Inferior parietal cortex (tissue), 1 donor: ENCODE measurements around the gene WDR26.
"Not testable (repeated sequence)": the region's sequence is repeated elsewhere in the genome, so short reads cannot be mapped to it uniquely, and the experiment has no call there.

ENCODE experiments used
- DNase-seq: peaks from one replicate; pipeline ENCODE4 v3.0.0-alpha.2; 2016; ENCODE audit errors: extremely low spot score

WDR26 gene

DNA sequence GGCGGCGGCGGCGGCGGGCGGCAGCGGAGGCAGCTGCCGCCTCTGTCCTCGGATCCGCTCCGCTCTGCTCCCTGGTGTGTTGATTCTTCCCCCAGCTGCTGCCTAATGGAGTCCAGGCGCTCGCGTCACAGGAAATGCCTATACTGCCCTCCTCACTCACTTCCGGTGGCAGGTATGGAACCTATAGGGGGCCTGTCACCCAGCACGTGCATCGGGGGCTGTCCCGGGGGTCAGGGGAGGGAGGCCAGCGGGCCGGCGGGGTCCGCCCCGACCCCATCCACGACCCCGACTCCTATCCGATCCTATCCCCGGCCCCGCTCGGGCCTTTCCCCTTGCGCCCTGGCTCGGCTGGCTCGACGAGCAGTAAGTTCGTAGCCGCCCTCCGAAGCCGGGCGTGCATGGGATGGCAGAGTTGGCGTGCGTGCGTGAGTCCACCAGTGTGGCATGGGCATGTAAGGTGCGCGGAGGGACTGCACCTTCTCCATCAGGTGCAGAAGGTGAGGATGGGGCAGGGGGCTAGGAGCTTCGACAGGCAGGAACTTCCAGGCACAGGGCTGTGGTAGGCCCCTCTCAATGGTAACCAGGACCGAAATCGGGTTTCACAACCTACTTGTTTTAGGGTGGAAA, at the start of gene WDR26:
TSS of gene WDR26 (minus strand) at position 107 of the 627 bp plus-strand sequence.
- peak; percentile 93 for DNase-seq

GRCh38 chr1:224483206-224483605, 48.6 kb upstream of the WDR26 start:
- not testable (repeated sequence) for DNase-seq

DNA sequence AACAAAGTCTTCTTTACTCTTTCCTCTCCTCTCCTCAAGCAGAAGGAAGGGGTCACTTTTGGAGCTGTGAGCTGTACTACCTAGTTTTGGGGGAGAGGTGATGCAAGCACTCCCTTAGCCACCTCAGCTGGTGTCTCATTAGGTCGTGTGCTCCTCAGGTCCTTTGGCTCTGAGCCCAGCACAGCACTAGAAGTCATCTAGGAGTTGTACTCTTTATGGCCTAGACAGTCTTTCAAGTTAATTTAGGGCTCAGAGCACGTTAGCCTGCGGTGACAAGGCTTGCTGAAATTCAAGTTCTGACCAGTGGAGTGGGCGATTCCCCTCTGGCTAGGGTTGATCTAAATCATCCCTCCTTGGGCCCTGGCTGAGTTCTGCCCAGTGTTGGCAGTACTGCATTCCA, 48.0 kb upstream of the WDR26 start:
- no peak for DNase-seq

GRCh38 chr1:224481601-224482000, 47.0 kb upstream of the WDR26 start:
- no peak for DNase-seq

- DNase-seq: not testable (repeated sequence)
Observed at GRCh38 chr1:224480888-224481459, 46.4 kb upstream of the WDR26 start.

DNA sequence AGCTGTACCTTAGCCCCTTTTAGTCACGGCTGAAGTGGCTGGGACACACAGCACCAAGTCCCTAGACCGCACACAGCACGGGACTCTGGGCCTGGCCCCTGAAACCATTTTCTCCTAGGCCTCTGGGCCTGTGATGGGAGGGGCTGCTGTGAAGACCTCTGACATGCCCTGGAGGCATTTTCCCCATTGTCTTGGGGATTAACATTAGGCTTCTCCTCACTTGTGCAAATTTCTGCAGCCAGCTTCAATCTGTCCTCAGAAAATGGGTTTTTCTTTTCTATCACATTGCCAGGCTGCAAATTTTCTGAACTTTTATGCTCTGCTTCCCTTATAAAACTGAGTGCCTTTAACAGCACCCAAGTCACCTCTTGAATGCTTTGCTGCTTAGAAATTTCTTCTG, 45.6 kb upstream of the WDR26 start:
- not testable (repeated sequence) for DNase-seq

DNA sequence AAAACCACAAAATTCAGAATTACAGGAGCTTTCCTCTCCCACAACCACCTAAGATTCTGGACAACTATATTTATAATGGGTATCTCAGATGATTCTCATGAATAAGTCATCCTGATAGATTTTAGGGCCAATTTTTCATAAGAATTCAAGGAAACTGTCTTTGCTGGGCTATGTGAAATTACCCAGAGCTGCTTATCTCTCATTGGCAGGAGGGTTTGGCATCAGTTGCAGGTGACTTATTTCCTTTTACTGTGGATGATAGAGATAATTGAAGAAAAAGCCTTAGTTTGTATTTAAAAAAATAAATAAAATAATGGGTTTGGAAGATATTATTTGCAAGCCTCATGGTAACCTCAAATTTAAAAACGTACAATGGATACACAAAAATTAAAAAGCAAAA, 38.2 kb upstream of the WDR26 start:
- DNase-seq: no peak

- DNase-seq: no peak
Observed at GRCh38 chr1:224466154-224466553, 31.6 kb upstream of the WDR26 start.

GRCh38 chr1:224459966-224460365, 25.4 kb upstream of the WDR26 start:
- DNase-seq: no peak

DNA sequence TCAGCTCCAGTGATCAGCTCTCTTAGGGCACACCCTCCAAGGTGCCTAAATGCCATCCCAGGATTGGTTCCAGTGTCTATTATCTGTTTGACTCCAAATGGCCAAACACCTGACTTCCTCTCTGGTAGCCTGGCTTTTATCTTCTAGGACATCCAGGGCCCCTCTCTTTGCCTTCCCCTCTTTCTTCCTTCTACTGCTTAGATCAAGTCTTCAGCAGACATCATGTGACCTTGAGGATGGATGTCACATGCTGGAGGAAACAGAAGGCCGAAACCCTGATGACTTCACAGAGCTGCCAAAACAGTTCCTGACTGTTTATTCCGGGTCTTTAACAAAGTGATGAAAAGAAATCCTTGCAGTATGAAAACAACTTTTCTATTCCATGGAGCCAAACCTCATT, 24.4 kb upstream of the WDR26 start:
- peak; percentile 56 for DNase-seq

DNA sequence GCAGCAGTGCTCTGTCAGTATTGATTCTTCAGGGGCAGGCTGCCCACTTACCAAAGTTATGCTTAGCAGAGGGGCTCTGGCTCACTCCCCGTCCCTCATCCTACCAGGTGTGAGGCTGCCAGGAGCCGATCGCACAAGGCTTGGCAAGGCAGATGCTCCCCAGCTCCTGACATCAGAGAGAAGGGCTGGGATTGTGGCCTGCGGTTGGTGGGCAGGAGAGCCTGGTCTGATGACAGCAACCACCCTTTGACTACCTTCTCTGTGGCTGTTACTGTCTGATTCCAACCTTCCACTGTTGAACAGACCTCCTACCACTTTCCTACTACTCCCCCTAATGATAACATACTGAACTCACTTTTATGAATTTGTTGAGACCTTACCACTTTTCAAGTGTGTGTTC, 23.7 kb upstream of the WDR26 start:
- no peak for DNase-seq

DNA sequence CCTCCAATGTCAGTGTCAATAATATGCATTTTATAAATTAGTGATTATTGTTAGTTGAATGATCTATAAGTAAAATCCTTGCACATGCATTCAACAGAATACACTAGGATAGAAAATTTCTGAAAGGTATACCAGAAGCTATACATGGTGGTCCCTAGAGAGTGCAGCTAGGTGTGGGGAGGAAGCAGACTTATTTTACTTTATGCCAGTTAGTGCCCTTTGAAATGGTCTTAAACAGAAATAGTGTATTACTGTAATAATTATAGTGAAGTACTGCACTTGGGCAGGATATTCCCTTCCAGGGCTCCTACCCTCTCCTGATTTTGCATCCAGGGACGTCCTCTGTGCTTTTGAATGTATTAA, 23.2 kb upstream of the WDR26 start:
- no peak for DNase-seq

DNA sequence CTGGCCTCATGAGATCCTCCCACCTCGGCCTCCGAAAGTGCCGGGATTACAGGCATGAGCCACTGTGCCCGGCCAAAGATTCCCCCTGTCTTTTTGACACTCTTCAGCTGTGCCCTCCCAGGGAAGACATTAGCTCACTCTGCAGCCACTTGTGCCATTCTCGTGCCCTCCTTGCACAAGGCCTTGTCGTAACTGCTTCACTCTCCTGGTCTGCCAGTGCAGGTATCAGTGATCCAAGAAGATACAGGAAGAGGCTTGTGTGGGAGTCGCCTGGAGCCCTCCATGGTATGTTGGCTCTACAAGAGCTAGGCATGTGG, 22.0 kb upstream of the WDR26 start:
- no peak for DNase-seq

DNA sequence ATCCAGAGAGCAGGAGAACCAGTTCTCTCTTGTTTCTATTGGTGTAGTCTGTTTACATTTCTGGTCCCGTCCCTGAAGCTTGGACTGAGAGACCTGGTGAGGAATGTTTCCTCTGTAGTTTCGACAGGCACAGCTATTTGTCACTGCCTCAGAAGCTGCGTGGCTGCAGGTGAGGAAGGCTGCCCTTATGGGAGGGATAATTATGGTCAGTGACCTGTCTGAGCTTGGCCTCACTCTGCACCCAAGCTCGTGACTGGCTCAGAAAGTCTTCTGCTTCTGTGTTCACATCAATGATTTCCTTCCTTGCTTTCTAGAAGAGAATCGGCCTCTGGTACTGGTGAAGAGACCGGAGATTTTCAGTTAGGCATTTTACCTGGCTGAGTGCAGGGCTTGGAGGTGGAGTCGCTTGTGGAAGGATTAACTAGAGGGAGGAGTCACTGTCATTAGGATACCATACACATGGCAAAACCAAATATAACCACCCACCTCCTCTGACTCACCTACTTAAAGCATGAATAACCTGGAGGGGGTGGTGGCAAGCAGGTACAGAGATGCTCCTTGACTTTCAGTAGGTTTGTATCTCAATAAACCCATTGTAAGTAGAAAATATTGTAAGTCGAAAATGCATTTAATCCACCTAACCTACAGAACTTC, 19.9 kb upstream of the WDR26 start:
- no peak for DNase-seq

DNA sequence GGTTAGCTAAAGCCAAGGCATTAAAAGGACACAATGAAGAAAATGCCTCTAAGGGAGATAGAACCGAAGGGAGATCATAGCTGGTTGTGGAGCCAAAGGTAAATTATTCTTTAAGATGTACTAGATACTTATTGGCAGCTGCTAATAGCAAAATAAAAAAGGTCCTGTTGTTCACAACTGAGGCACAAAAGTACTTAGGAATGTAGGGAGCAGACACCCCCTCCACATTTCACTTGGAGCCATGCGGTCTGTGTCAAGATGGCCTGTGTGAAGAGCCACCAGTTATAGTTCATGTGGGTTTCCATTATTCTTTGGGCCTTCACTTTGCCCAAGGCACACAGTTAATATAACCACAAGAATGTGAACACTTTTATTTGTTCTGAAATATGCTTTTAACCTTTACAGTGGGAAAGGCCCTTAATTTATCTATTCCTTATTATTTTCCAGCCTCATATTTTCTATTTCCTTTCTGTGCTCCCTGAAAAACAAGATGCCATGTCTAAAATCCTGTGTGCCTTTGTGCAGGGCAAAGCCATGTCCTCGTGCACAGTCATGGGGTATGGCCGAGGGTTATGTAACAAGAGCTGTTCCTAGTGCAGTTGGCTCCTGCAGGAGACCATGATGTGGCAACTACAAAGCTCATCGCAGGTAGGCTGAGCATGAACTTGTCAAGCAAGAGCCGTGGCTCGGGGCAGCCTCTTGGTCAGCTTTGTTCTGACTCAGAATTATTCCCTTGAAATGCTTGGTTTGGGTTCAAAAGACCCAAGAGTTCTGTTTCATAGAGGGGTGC, 16.2 kb upstream of the WDR26 start:
- no peak for DNase-seq

DNA sequence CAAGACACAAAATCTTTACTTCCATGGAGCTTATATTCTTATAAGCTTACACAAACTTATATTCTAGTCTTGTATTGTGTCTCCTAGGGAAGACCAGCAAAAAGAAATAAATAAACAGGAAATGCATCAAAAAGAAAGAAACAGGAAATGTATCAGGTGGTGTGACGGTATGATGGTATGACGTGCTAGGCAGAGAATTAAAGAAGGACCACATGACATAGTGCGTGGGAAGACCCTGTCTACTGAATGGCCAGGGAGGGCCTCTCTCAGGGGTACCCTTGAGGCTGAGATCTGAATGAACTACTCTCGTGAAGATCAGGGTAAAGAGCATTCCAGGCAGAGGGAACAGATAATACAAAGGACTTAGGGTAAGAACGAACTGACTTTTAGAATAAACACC, 15.6 kb upstream of the WDR26 start:
- DNase-seq: no peak

DNA sequence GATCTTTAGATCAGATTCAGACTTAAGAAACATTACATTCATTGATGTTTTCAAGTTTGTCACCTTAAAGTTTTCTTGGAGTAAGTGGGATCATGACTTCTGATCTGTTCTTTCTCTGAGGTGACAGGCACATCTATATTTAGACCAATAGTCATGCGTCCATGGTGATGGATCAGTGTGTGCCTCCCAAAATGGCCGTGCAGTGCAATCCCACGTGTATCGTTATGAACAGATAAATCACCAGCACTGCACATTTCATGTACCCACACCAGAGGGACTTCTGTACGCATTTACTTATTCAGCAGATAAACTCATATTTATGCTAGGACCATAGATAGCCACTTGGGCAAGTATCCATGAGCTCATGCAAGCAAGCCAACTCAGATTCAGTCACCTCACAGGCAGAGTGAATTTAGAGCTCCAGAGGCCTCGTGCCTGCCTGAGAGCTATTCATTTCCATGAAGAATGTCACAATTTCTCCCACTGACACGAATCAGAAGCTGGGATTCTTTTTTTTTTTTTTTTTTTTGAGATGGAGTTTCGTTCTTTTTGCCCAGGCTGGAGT, 13.9 kb upstream of the WDR26 start:
- DNase-seq: no peak

DNA sequence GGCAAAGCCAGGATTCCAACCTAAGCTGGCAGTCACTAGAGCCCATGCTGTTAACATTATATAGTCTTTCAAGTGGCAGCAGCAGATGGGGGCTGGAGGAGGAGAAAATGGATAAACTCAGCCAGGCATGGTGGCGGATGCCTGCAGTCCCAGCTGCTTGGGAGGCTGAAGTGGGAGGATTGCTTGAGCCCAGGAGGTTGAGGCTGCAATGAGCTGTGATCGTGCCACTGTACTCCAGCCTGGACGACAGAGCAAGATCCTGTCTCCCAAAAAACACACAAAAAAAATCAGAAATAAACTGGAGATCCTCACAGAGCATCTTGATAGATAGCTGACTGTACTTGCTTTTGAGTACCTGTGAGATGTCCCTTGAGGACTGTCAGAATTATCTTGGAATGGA, 13.4 kb upstream of the WDR26 start:
- DNase-seq: no peak

DNA sequence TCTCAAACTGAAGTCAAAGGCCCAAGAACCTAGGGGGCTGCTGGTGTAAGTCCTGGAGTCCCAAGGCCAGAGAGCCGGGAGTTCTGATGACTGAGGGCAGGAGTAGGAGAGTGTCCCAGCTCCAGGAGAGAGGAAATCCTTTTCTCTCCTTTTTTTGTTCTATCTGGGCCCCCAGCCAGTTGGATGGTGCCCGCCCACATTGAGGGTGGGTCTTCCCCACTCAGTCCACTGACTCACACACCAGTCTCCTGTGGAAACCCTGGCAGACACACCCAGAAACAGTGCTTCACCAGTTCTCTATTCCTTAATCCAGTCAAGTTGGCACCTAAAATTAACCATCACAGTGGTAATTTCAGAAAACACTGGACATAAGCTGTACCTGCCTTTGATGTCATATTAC, 12.7 kb upstream of the WDR26 start:
- no peak for DNase-seq

DNA sequence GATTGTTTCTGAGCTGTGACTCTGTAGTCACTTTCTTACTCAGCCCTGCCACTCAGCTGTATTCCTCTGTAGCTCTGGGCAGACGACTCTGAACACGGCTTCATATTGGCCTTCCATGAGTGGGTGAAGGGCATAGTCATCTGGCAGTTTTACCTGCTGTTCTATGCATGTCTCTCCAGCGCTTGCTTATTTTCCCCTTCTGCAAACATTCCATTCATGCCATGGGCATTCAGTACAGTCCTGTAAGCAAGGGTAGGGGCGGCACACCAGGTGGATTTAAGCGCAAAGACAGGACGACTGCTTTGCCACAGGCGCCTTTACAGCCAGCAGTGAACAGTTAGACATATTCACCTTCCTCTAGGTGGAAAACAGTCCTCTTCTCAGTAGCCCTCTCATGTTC, 4.4 kb upstream of the WDR26 start:
- DNase-seq: no peak

- no peak for DNase-seq
Observed at GRCh38 chr1:224435999-224436398, 1.4 kb upstream of the WDR26 start.

DNA sequence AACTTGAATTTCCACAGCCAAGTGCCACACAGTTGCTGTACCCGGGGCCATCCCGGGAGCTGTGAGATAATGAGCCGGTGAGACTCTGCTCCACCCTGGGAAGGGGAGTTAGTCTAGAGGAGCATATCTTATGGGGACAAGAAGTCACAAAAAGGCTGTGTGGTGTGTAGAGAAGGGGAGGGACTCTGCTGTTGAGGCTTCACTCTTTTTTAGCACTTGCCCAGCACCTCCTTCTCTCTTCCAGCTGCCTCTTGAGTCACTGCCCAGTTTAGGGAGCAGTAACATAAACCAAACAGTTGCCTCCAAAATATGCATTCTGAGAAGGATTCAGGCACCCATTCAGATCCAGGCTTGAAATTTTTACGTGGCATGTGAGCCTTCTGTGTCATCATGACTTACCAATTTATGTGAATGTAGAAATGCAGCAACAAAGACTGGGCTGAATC, 744 bp upstream of the WDR26 start:
- no peak for DNase-seq
